ENCODE data around the gene EIF3I.

DNA sequence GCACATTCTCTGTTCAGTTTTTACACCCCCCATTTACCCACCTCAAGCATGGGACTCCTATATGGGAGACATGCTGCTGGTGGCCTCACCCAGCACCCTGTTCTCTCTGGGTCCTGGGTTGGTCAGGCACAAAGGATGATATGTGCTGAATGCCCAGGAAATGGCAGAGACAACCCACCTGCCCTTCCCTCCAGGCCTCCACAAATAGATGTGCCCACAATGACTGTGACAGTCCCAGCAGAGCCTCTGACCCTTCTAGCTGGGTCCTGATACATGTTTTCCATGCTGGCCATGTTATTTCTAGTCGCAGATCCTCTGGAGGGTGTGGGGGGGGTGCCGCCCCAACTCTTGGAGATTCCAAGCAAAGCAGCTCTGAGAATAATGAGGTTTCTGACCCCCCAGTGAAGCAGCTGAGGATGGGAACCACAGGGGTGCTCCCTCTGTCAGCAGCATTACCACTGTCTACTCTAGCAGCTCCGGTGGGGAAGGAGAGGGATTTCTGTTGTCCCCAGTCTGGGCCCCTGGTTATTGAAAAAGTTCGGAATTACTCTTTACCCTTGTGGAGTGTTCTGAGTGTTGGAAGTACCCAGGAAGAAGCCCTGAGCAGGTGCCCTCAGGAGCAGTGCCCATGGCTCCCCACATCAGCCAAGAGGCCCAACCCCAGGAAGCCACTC lies 23.0 kb upstream of the EIF3I start:
- no peak for TF ChIP-seq ATF7 (IDR thresholded peaks at IDR 0.05; ENCODE audit: low read depth)
- TF ChIP-seq, protein P1, sequence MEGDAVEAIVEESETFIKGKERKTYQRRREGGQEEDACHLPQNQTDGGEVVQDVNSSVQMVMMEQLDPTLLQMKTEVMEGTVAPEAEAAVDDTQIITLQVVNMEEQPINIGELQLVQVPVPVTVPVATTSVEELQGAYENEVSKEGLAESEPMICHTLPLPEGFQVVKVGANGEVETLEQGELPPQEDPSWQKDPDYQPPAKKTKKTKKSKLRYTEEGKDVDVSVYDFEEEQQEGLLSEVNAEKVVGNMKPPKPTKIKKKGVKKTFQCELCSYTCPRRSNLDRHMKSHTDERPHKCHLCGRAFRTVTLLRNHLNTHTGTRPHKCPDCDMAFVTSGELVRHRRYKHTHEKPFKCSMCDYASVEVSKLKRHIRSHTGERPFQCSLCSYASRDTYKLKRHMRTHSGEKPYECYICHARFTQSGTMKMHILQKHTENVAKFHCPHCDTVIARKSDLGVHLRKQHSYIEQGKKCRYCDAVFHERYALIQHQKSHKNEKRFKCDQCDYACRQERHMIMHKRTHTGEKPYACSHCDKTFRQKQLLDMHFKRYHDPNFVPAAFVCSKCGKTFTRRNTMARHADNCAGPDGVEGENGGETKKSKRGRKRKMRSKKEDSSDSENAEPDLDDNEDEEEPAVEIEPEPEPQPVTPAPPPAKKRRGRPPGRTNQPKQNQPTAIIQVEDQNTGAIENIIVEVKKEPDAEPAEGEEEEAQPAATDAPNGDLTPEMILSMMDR (IDR thresholded peaks at IDR 0.05 in 2 of 3, conservative IDR thresholded peaks at IDR 0.05 in 1 of 3; ENCODE audit: control insufficient read depth in 2 of 3, extremely low read depth in 1 of 3, insufficient read depth in 1 of 3, low read depth in 3 of 3, low read length in 3 of 3) = no peak
- no peak for TF ChIP-seq NFYB (IDR thresholded peaks at IDR 0.05; ENCODE audit: insufficient read depth, low read depth, low read length)
- no peak for TF ChIP-seq EP300 (IDR thresholded peaks at IDR 0.05; ENCODE audit: borderline replicate concordance in 1 of 2, control insufficient read depth in 1 of 2, low read depth in 2 of 2, low read length in 2 of 2)
- TF ChIP-seq ZNF207 (IDR thresholded peaks at IDR 0.05; ENCODE audit: borderline replicate concordance) = no peak
- TF ChIP-seq RUNX3 (IDR thresholded peaks at IDR 0.05; ENCODE audit: low read length) = no peak

Measured in GM12878 (cell line).